PFSK-1 (cell line): Measurements from ENCODE around the gene EIPR1. TPM values are rescaled to one million over a fixed set of nuclear protein-coding genes. Genes with fewer than 3 reads are reported as not detected.

Source experiments
- FOXP2 ChIP-seq: optimal IDR thresholded peaks from 2 replicates; pipeline ENCODE3; 2011; ENCODE audit warnings: borderline replicate concordance, control low read depth, inconsistent platforms; ENCODE audit not compliant: insufficient read depth; ENCODE audit errors: extremely low read length, extremely low read depth
- POLR2AphosphoS5 ChIP-seq: IDR thresholded peaks from 2 replicates; pipeline ENCODE4 v1.6.1; 2012; ENCODE audit warnings: low read depth, mild to moderate bottlenecking, control low read depth, low read length, moderate library complexity
- REST ChIP-seq, 2 experiments: IDR thresholded peaks; 2 replicates each; pipeline versions ENCODE4 v1.6.1 to v1.8.0; 2011 to 2012; ENCODE audit warnings: low read depth in 2 of 2, low read length in 2 of 2, control low read depth in 1 of 2, inconsistent platforms in 1 of 2, mild to moderate bottlenecking in 1 of 2, moderate library complexity in 1 of 2; ENCODE audit not compliant: insufficient read depth in 1 of 2
- SIN3A ChIP-seq: IDR thresholded peaks from 2 replicates; pipeline ENCODE4 v1.6.1; 2012; ENCODE audit warnings: mild to moderate bottlenecking, low read length, moderate library complexity, borderline replicate concordance; ENCODE audit not compliant: insufficient read depth
- TAF1 ChIP-seq: IDR thresholded peaks from 2 replicates; pipeline ENCODE4 v1.6.1; 2012; ENCODE audit warnings: low read length, control low read depth, borderline replicate concordance; ENCODE audit not compliant: insufficient read depth
- polyA plus RNA-seq: library from polyadenylated mRNA; unstranded; fragments of >200 nt; gene quantifications from one replicate; pipeline ENCODE4 v1.2.1, GENCODE V29; 2012; ENCODE audit warnings: low read depth, missing spikeins; ENCODE audit not compliant: insufficient read length

Gene EIPR1
- 36.6 TPM for polyA plus RNA-seq

GRCh38 chr2:3377612-3378432, at the start of gene EIPR1:
Gene EIPR1 (minus strand): TSS chr2:3377818. CDS start chr2:3377689, 129 bp downstream.
- peak in 1 of 2 experiments; percentile 14; a peak in 1 of 4 replicates for TF ChIP-seq REST (IDR thresholded peaks at IDR 0.05; ENCODE audit: insufficient read depth in 1 of 2, low read depth in 2 of 2, low read length in 2 of 2)
- peak; percentile 81 for TF ChIP-seq POLR2AphosphoS5
- TF ChIP-seq TAF1, result peak; percentile 61; the same call in 1 of the 2 replicates
- TF ChIP-seq FOXP2, result peak; percentile 48
- peak; percentile 76 for TF ChIP-seq SIN3A

GRCh38 chr2:3427272-3427671, 49.7 kb upstream of the EIPR1 start:
- TF ChIP-seq POLR2AphosphoS5 (no peak), REST (IDR thresholded peaks at IDR 0.05; ENCODE audit: insufficient read depth in 1 of 2, low read depth in 2 of 2, low read length in 2 of 2) (no peak), FOXP2 (no peak), SIN3A (no peak), TAF1 (no peak)

- TF ChIP-seq SIN3A (no peak), TAF1 (no peak)
Observed at GRCh38 chr2:3426615-3427014, 49.0 kb upstream of the EIPR1 start.

- no peak for TF ChIP-seq REST (IDR thresholded peaks at IDR 0.05; ENCODE audit: insufficient read depth in 1 of 2, low read depth in 2 of 2, low read length in 2 of 2)
- TF ChIP-seq SIN3A, result no peak
- TF ChIP-seq POLR2AphosphoS5, result no peak
- no peak for TF ChIP-seq FOXP2
Observed at GRCh38 chr2:3424171-3424795, 46.7 kb upstream of the EIPR1 start.

GRCh38 chr2:3423492-3424170, 46.0 kb upstream of the EIPR1 start:
- TF ChIP-seq POLR2AphosphoS5, result no peak
- no peak for TF ChIP-seq REST (IDR thresholded peaks at IDR 0.05; ENCODE audit: insufficient read depth in 1 of 2, low read depth in 2 of 2, low read length in 2 of 2)
- no peak for TF ChIP-seq FOXP2
- no peak for TF ChIP-seq SIN3A
- TF ChIP-seq TAF1, result no peak
